Hepatocyte (in vitro differentiated cells): Measurements from ENCODE around the gene ANKRD66. TPM values are rescaled to one million over a fixed set of nuclear protein-coding genes. Genes with fewer than 3 reads are reported as not detected.
A peak's percentile ranks its signal among the peaks of the same experiment; 100 is the strongest.

Source experiments
- DNase-seq: peaks from one replicate; pipeline ENCODE4 v3.0.0-alpha.2; 2016; ENCODE audit warnings: low spot score
- H2AFZ ChIP-seq: fragments of 200-600 bp; sonication (generic); 2 replicates; pipeline ENCODE4 v1.6.0; 2016; ENCODE audit warnings: antibody characterized with exemption, mild to moderate bottlenecking
- H3K27ac ChIP-seq: fragments of 200-600 bp; sonication (generic); 2 replicates; pipeline ENCODE4 v1.5.1; 2016; ENCODE audit warnings: mild to moderate bottlenecking
- H3K27me3 ChIP-seq: fragments of 200-600 bp; sonication (generic); 2 replicates; pipeline ENCODE4 v1.6.1; 2016
- H3K36me3 ChIP-seq: fragments of 200-600 bp; sonication (generic); replicated peaks from 2 replicates; pipeline ENCODE4 v1.5.1; 2016; ENCODE audit warnings: low read depth; ENCODE audit not compliant: insufficient read depth
- H3K4me1 ChIP-seq: fragments of 200-600 bp; sonication (generic); 2 replicates; pipeline ENCODE4 v1.5.1; 2016; ENCODE audit warnings: mild to moderate bottlenecking, moderate library complexity; ENCODE audit not compliant: insufficient read depth
- H3K4me2 ChIP-seq: fragments of 200-600 bp; sonication (generic); 2 replicates; pipeline ENCODE4 v1.6.0; 2016
- H3K4me3 ChIP-seq: fragments of 200-600 bp; sonication (generic); 2 replicates; pipeline ENCODE4 v1.5.1; 2016; ENCODE audit warnings: mild to moderate bottlenecking
- H3K79me2 ChIP-seq: fragments of 200-600 bp; sonication (generic); 2 replicates; pipeline ENCODE4 v1.6.0; 2017; ENCODE audit warnings: mild to moderate bottlenecking
- H3K9me2 ChIP-seq: fragments of 200-600 bp; sonication (generic); replicated peaks from 2 replicates; pipeline ENCODE4 v1.6.0; 2017; ENCODE audit warnings: mild to moderate bottlenecking; ENCODE audit not compliant: insufficient read depth
- H3K9me3 ChIP-seq: fragments of 200-600 bp; sonication (generic); 2 replicates; pipeline ENCODE4 v1.5.1; 2016; ENCODE audit warnings: low read depth, mild to moderate bottlenecking
- H4K20me1 ChIP-seq: fragments of 200-600 bp; sonication (generic); 2 replicates; pipeline ENCODE4 v1.6.0; 2016; ENCODE audit warnings: mild to moderate bottlenecking; ENCODE audit not compliant: insufficient read depth, poor library complexity, severe bottlenecking
- CTCF ChIP-seq: fragments of 200-600 bp; sonication (generic); IDR thresholded peaks from 2 replicates; pipeline ENCODE4 v1.5.1; 2016; ENCODE audit warnings: antibody characterized with exemption, mild to moderate bottlenecking; ENCODE audit not compliant: poor library complexity
- EZH2 ChIP-seq: fragments of 200-600 bp; sonication (generic); IDR thresholded peaks from 2 replicates; pipeline ENCODE4 v1.6.1; 2016; ENCODE audit warnings: antibody characterized with exemption, mild to moderate bottlenecking, borderline replicate concordance
- EZH2phosphoT487 ChIP-seq: fragments of 200-600 bp; sonication (generic); IDR thresholded peaks from one replicate; pipeline ENCODE4 v1.6.1; 2018; ENCODE audit warnings: antibody characterized with exemption, mild to moderate bottlenecking, low read depth, moderate library complexity; ENCODE audit not compliant: unreplicated experiment, severe bottlenecking
- WGBS: methylation state at CpG from one replicate; pipeline ENCODE4 v1.1.6; 2016; ENCODE audit warnings: low lambda C conversion rate; ENCODE audit errors: missing lambda C conversion rate; 5-methylcytosine and 5-hydroxymethylcytosine counted together
- polyA plus RNA-seq: library from polyadenylated mRNA; unstranded; fragments of >200 nt; fragmentation: Nextera tagmentation; extraction: Ambion mirVana; gene quantifications from 2 replicates; pipeline ENCODE4 v1.2.1, GENCODE V29; 2016
- total RNA-seq: library from RNA; depleted of rRNA; stranded (reverse); fragments of >200 nt; gene quantifications from 2 replicates; pipeline ENCODE4 v1.2.3, GENCODE V29; 2014

ANKRD66 gene
- total and polyA plus RNA-seq, 2 experiments from 2014 or later = not detected

- Histone ChIP-seq H3K4me1 (no peaks in the 10 kb centered on the region), H3K27ac (no peak overlapping the region), H4K20me1 (no peaks in the 10 kb centered on the region), H3K4me3 (no peak overlapping the region), H3K4me2 (no peak overlapping the region), H3K9me3 (no peaks in the 10 kb centered on the region), H3K27me3 (peaks cover 4% of the 10 kb centered on the region), H3K36me3 (no peaks in the 10 kb centered on the region), H3K79me2 (no peaks in the 10 kb centered on the region), H2AFZ (no peak overlapping the region), H3K9me2 (no peaks in the 10 kb centered on the region)
- 70% methylated on average over 1 of the region's 1 CpG for WGBS
- TF ChIP-seq EZH2 (no peak), EZH2phosphoT487 (no peak)
- DNase-seq = no peak
These were observed 16.9 kb upstream of the ANKRD66 start for GRCh38 chr6:46729787-46730326.

- no peaks in the 10 kb centered on the region for H4K20me1 ChIP-seq
- TF ChIP-seq EZH2phosphoT487 (no peak), EZH2 (no peak), CTCF (no peak)
- no peak overlapping the region for H3K4me3 ChIP-seq
- no peak for DNase-seq
- no peak overlapping the region for H2AFZ ChIP-seq
- H3K4me2 ChIP-seq = no peak overlapping the region
- 73% methylated on average over 4 of the region's 4 CpGs for WGBS
- no peaks in the 10 kb centered on the region for H3K9me3 ChIP-seq
- H3K27ac ChIP-seq = no peak overlapping the region
- H3K36me3 ChIP-seq = no peaks in the 10 kb centered on the region
- no peaks in the 10 kb centered on the region for H3K79me2 ChIP-seq
- H3K4me1 ChIP-seq = no peaks in the 10 kb centered on the region
- no peaks in the 10 kb centered on the region for H3K9me2 ChIP-seq
- peaks cover 14% of the 10 kb centered on the region for H3K27me3 ChIP-seq
These were observed 15.7 kb upstream of the ANKRD66 start for GRCh38 chr6:46730921-46731461.

GRCh38 chr6:46733341-46733801 is 13.4 kb upstream of the ANKRD66 start:
- DNase-seq = no peak
- Histone ChIP-seq H3K4me2 (no peak overlapping the region), H3K4me3 (no peak overlapping the region), H3K79me2 (no peaks in the 10 kb centered on the region), H3K27me3 (peaks cover 31% of the 10 kb centered on the region), H3K9me2 (no peaks in the 10 kb centered on the region), H3K4me1 (no peaks in the 10 kb centered on the region), H2AFZ (no peak overlapping the region), H3K27ac (no peak overlapping the region), H3K9me3 (no peaks in the 10 kb centered on the region), H3K36me3 (no peaks in the 10 kb centered on the region), H4K20me1 (no peaks in the 10 kb centered on the region)
- 91% methylated on average over 2 of the region's 2 CpGs for WGBS
- TF ChIP-seq CTCF (no peak), EZH2phosphoT487 (no peak), EZH2 (no peak)

- peak within 1 kb of the TSS; percentile 76 for H3K4me3 ChIP-seq
- H3K27me3 ChIP-seq = peaks cover 31% of the 10 kb centered on the region
- WGBS = under 1% methylated on average over 68 of the region's 73 CpGs
- no peaks in the 10 kb centered on the region for H3K4me1 ChIP-seq
- H3K4me2 ChIP-seq = peak within 1 kb of the TSS; percentile 100
- no peak within 1 kb of the TSS for H3K27ac ChIP-seq
- H3K9me3 ChIP-seq = no peaks in the 10 kb centered on the region
- peak; percentile 32 for DNase-seq
- H3K79me2 ChIP-seq = no peaks in the 10 kb centered on the region
- H2AFZ ChIP-seq = peak within 1 kb of the TSS; percentile 85
- H3K9me2 ChIP-seq = no peaks in the 10 kb centered on the region
- no peaks in the 10 kb centered on the region for H3K36me3 ChIP-seq
- no peaks in the 10 kb centered on the region for H4K20me1 ChIP-seq
- no peak for TF ChIP-seq EZH2phosphoT487
- peak; percentile 56 for TF ChIP-seq EZH2
These were observed 11.6 kb upstream of the ANKRD66 start, which contains the start of gene PLA2G7 for GRCh38 chr6:46734867-46735719. PLA2G7 (minus strand) TSS chr6:46735375; CDS start chr6:46722891, 12,484 bp downstream.
